ENCODE data around the gene SLC50A1. TPM values are rescaled to one million over a fixed set of nuclear protein-coding genes. Genes with fewer than 3 reads are reported as not detected.

The SLC50A1 gene
- total RNA-seq, 6 experiments from 2014 or later = 23.5 to 36.4 (median 29.5) TPM

DNA sequence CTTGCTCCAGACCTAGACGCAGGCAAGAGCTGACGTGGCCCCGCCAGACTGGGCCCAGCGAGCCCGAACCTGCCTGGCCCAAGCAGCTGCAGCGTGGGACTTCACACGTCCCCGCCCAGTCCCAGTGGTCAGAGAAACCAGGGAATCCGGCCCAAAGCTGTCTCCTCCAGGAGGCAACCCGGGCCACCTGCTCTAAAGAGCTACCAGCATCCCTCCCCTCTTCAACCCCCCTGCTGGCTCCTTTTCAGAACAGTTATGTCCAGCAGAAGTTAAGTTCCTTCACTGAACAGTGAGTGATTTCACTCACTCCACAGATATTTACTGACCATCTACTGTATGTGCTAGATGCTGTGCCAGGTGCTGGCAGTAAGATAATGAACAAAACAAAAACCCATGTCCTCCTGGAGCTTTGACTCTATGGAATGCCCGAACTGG lies 10.1 kb upstream of the SLC50A1 start:
- Mint-ChIP-seq H3K27ac (no peak overlapping the region), H3K4me1 (ENCODE audit: low read depth) (peaks cover 34% of the 10 kb centered on the region), H3K27me3 (ENCODE audit: insufficient read depth) (peaks cover 61% of the 10 kb centered on the region), H3K4me3 (no peak overlapping the region), H3K9me3 (no peaks in the 10 kb centered on the region), H3K36me3 (ENCODE audit: low read depth) (no peaks in the 10 kb centered on the region)
- DNase-seq = no peak
- TF ChIP-seq, protein P1, sequence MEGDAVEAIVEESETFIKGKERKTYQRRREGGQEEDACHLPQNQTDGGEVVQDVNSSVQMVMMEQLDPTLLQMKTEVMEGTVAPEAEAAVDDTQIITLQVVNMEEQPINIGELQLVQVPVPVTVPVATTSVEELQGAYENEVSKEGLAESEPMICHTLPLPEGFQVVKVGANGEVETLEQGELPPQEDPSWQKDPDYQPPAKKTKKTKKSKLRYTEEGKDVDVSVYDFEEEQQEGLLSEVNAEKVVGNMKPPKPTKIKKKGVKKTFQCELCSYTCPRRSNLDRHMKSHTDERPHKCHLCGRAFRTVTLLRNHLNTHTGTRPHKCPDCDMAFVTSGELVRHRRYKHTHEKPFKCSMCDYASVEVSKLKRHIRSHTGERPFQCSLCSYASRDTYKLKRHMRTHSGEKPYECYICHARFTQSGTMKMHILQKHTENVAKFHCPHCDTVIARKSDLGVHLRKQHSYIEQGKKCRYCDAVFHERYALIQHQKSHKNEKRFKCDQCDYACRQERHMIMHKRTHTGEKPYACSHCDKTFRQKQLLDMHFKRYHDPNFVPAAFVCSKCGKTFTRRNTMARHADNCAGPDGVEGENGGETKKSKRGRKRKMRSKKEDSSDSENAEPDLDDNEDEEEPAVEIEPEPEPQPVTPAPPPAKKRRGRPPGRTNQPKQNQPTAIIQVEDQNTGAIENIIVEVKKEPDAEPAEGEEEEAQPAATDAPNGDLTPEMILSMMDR (IDR thresholded peaks at IDR 0.05) = no peak

DNA sequence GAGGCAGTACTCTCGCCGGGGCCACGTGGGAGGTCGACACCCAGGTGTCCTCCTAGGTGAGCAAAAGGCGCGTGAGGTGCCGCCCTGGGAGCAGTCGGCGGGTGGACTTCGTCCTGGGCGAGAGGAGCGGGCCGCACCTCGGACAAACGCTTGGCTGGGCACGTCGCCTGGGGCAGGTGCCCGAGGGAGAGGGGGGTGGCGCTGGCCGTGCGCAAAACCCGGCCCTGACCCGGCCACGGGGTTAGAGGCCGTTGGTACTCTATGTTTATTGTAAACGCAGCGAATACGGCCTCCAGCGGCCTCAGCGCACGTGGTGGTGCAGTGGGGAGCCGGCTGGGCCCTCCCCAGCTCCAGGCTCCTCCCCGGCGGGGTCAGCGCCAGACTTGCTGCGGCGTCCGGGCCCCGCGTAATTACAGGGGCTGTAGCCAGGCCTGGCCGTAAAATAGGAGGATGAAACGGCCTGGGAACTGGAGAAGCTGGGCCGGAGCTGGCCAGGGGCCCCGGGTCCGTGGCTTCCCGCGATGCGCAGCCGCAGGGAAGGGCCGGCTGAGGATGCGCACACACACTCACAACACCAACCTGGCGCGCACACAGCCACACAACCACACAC lies 9.6 kb upstream of the SLC50A1 start:
- peaks cover 58% of the 10 kb centered on the region for H3K27me3 Mint-ChIP-seq (ENCODE audit: insufficient read depth)

DNA sequence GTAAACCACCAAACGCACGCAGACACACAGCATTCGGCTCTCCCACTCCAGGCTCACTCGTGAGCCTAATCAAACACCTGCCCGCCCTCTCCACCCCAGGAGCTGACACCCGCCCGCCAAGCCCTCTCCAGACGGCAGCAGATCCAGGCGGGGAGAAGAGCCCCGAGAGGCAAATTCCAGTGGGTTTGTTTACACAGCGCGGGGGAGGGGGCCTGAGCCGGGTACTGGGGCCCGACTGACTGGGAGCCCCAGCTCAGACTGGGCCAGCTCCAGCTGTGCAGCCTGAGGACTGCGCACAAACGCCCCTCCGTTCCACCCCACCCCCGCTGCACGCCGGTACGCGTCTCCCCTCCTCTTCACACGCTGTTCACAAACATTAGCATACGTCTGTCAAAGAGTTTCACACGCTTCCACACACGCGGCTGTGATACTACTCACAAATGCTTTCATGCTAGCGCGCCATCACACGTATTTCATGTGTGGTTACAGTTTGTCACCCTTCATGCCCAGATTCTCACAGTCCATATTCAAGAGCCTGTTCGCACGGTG lies 9.0 kb upstream of the SLC50A1 start:
- Mint-ChIP-seq H3K36me3 (ENCODE audit: low read depth) (no peaks in the 10 kb centered on the region), H3K27ac (no peak overlapping the region), H3K4me1 (ENCODE audit: low read depth) (peaks cover 34% of the 10 kb centered on the region), H3K9me3 (no peaks in the 10 kb centered on the region), H3K4me3 (peak overlapping the region; percentile 66), H3K27me3 (ENCODE audit: insufficient read depth) (peaks cover 54% of the 10 kb centered on the region)
- DNase-seq = no peak
- TF ChIP-seq, protein P1 (IDR thresholded peaks at IDR 0.05) = no peak

More for the DNA sequence above, 9.6 kb upstream of the SLC50A1 start:
- H3K4me1 Mint-ChIP-seq (ENCODE audit: low read depth) = peaks cover 34% of the 10 kb centered on the region
- no peak for DNase-seq
- H3K27ac Mint-ChIP-seq = no peak overlapping the region
- no peaks in the 10 kb centered on the region for H3K9me3 Mint-ChIP-seq
- TF ChIP-seq, protein P1 (IDR thresholded peaks at IDR 0.05) = no peak
- H3K36me3 Mint-ChIP-seq (ENCODE audit: low read depth) = no peaks in the 10 kb centered on the region
- peak overlapping the region; percentile 64 for H3K4me3 Mint-ChIP-seq

DNA sequence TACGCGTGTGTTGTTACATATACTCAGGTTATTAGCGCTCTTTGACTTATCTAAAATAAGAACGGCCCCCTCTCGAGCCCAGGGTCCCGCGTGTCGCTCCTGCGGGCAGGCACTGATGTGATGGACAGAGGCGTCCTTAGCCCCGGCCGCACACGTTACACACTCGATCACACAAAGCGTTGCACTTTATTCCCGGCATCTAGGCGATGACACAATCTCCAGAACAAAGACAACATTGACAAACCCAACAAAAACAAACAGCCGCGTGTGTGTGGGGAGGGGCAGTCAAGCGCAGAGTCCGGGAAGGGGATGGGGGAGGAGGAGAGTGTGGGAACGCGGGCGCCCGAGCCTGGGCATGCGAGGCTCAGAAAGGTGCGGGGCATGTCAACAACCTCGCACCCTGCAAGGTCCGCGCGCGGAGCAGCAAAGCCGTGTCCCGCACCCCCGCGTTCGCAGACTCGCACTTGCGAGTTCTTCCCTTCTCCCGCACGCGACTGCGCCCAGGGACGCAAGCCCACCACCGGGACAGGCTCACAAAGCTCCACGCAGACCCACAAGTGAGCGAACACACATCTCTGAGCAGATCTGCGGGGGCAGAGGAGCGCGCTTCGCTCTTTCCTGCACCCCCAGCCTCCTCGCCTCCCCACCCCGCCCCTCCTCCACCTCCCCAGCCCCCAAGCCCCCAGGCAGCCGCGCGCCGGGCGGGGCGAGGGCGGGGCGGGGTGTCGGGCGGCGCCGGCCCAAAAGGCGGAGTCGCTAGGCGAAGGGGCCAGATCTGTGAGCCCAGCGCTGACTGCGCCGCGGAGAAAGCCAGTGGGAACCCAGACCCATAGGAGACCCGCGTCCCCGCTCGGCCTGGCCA lies 8.3 kb upstream of the SLC50A1 start, which contains the start of gene EFNA1:
Gene EFNA1, plus strand, starts transcription at position 772 of the 862 bp plus-strand sequence. CDS start 102 bp downstream, outside the sequence.
- peaks cover 34% of the 10 kb centered on the region for H3K4me1 Mint-ChIP-seq (ENCODE audit: low read depth)
- no peak within 1 kb of the TSS for H3K27ac Mint-ChIP-seq
- TF ChIP-seq, protein P1 (IDR thresholded peaks at IDR 0.05) = no peak
- peak within 1 kb of the TSS; percentile 66 for H3K4me3 Mint-ChIP-seq
- H3K27me3 Mint-ChIP-seq (ENCODE audit: insufficient read depth) = peaks cover 54% of the 10 kb centered on the region
- H3K36me3 Mint-ChIP-seq (ENCODE audit: low read depth) = no peaks in the 10 kb centered on the region
- no peak for DNase-seq
- no peaks in the 10 kb centered on the region for H3K9me3 Mint-ChIP-seq

DNA sequence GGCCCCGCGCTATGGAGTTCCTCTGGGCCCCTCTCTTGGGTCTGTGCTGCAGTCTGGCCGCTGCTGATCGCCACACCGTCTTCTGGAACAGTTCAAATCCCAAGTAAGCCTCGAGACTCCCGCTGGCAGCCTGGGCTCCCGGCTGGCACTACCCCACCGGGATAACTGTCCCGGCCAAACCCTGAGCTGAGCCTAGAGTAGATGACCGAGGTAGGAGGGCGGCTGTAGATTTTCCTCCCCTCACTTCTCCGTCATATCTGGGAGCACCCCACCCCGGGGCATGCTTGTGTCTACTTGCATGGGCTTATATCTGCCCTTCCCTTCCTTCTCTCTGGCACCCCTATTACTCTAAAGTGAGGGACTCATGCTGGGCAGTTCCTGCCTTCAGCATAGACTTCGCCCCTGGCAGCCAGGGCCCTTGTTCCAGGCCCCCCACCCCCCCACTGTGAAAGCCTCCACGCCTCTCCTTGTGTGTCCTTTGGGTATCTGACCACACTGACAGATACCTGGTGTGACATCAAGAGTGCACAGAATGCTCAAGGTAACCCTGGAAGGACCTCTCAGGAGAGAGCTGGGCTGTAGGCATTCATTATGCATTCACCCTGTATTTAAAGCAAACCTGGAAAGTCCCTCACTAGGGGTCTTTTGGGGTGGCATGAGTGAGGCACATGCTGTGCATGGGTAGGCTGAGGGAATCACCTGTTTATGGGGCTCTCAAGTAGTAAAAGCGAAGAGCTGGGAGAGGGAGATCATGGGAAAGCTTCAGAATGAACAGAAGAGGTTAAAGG lies 7.5 kb upstream of the SLC50A1 start:
- Mint-ChIP-seq H3K36me3 (ENCODE audit: low read depth) (no peaks in the 10 kb centered on the region), H3K9me3 (no peaks in the 10 kb centered on the region), H3K27me3 (ENCODE audit: insufficient read depth) (peaks cover 51% of the 10 kb centered on the region), H3K4me3 (peak overlapping the region; percentile 47), H3K27ac (no peak overlapping the region), H3K4me1 (ENCODE audit: low read depth) (peaks cover 34% of the 10 kb centered on the region)
- no peak for DNase-seq
- TF ChIP-seq, protein P1 (IDR thresholded peaks at IDR 0.05) = no peak

All from HFFc6 (cell line).